Panc1 (cell line): ENCODE results near the gene PM20D2. TPM values are rescaled to one million over a fixed set of nuclear protein-coding genes. Genes with fewer than 3 reads are reported as not detected.

Experiments used
- ATAC-seq: fragments of 200-7000 bp; cut with Tn5 transposase; 2 replicates; pipeline ENCODE4 v1.9.1; 2020; ENCODE audit warnings: mild to moderate bottlenecking, moderate library complexity
- BruUV-seq: library from RNA; stranded (reverse); fragments of 400-500 nt; replicated peaks from 2 replicates; lab custom pipeline; 2021; lab: Mats Ljungman, UMichigan
- CTCF ChIA-PET: fragments of 300-600 bp; sonication (Branson Sonifier 250); formaldehyde crosslinking; loops from one replicate; lab custom pipeline; 2022; ENCODE audit warnings: antibody characterized with exemption; lab: Charles Lee
- POLR2A ChIA-PET: fragments of 300-600 bp; sonication (Branson Sonifier 250); formaldehyde crosslinking; loops from one replicate; lab custom pipeline; 2022; ENCODE audit warnings: antibody characterized with exemption; lab: Charles Lee
- DNase-seq: peaks from one replicate; pipeline ENCODE4 v3.0.0-alpha.2; 2010; ENCODE audit warnings: low read depth, low spot score
- H3K27ac ChIP-seq: 2 replicates; pipeline ENCODE4 v1.5.1; 2011; ENCODE audit warnings: mild to moderate bottlenecking, low read length, inconsistent platforms
- H3K27me3 ChIP-seq: fragments of 200-500 bp; sonication (Bioruptor generic); 2 replicates; pipeline ENCODE4 v1.6.0; 2014; ENCODE audit warnings: low read length, inconsistent platforms; ENCODE audit not compliant: control insufficient read depth, insufficient read depth
- H3K36me3 ChIP-seq: fragments of 200-500 bp; sonication (Bioruptor generic); 2 replicates; pipeline ENCODE4 v1.5.1; 2014; ENCODE audit warnings: inconsistent platforms, mild to moderate bottlenecking, low read length, moderate library complexity; ENCODE audit not compliant: control insufficient read depth, insufficient read depth
- H3K4me1 ChIP-seq: 2 replicates; pipeline ENCODE4 v1.5.1; 2011; ENCODE audit warnings: inconsistent platforms, mild to moderate bottlenecking, low read length, moderate library complexity; ENCODE audit not compliant: control insufficient read depth, insufficient read depth
- H3K4me3 ChIP-seq, 2 experiments: 2 replicates each; pipeline ENCODE4 v1.5.1; 2011 to 2012; ENCODE audit warnings: low read depth in 2 of 2, low read length in 2 of 2, mild to moderate bottlenecking in 2 of 2, inconsistent platforms in 1 of 2, moderate library complexity in 1 of 2
- H3K9me3 ChIP-seq: fragments of 200-500 bp; sonication (Bioruptor generic); 2 replicates; pipeline ENCODE4 v1.5.1; 2014; ENCODE audit warnings: low read depth, mild to moderate bottlenecking, inconsistent platforms, low read length, moderate library complexity; ENCODE audit not compliant: control insufficient read depth, insufficient read depth
- POLR2AphosphoS5 ChIP-seq: IDR thresholded peaks from 2 replicates; pipeline ENCODE4 v1.6.1; 2012; ENCODE audit warnings: mild to moderate bottlenecking, low read depth, low read length, moderate library complexity
- SIN3A ChIP-seq: IDR thresholded peaks from 2 replicates; pipeline ENCODE4 v1.6.1; 2012; ENCODE audit warnings: low read depth, mild to moderate bottlenecking, low read length, moderate library complexity, borderline replicate concordance; ENCODE audit not compliant: insufficient read depth
- TCF7L2 ChIP-seq: IDR thresholded peaks from 2 replicates; pipeline ENCODE4 v1.6.1; 2011; ENCODE audit warnings: mild to moderate bottlenecking, low read depth, low read length, inconsistent platforms
- in situ Hi-C: cut with HindIII; loops from 2 replicates; pipeline ENCODE4 v1.10.0; 2016; ENCODE audit warnings: low sequenced_read_pairs, low pct_unique_long_range_greater_than_20kb
- intact Hi-C: fragments of 100-400 bp; cut with micrococcal nuclease; formaldehyde crosslinking; loops from one replicate; pipeline ENCODE4 v1.10.0; 2022; ENCODE audit not compliant: unreplicated experiment
- total RNA-seq: library from RNA; stranded (reverse); gene quantifications from one replicate; pipeline ENCODE4 v1.2.1, GENCODE V29; 2021; ENCODE audit not compliant: unreplicated experiment
- TF ChIP-seq, protein P1 (sequence below), 2 experiments: IDR thresholded peaks; 2 replicates each; pipeline ENCODE4 v1.6.1; 2011 to 2012; ENCODE audit warnings: low read depth in 2 of 2, control low read depth in 1 of 2, low read length in 1 of 2, mild to moderate bottlenecking in 1 of 2, moderate library complexity in 1 of 2; ENCODE audit not compliant: insufficient read depth in 1 of 2
- TF ChIP-seq, protein P2 (sequence below): fragments of 450-650 bp; IDR thresholded peaks from 2 replicates; pipeline ENCODE4 v1.5.1; 2017; ENCODE audit warnings: mild to moderate bottlenecking

Gene PM20D2
- total RNA-seq, 1 experiment from 2014 or later = 13.6 TPM

DNA sequence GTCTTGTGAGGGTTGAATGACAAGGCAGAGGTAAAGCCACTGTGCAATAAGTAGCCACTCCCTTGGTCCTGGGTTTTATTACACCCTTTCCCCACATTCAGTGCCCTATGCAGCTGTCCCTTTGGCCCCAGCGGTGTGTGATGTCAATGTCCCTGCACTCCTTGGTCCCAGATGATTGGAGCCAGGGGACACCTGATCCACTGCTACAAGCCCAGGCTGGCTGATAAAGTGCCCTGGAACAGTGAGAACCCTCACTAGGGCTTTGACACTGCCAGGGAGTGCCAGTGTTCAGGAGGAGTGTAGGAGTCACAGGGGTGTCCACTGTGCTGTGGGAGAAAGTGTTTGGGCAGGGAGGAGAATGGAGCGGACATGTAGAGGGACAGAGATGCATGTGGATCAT, 40.9 kb downstream of the PM20D2 start:
- intact Hi-C loops (no loop called here), in situ Hi-C loops (no loop called here)
- ATAC-seq = no peak
- Histone ChIP-seq H3K27ac (no peak overlapping the region), H3K4me3 (no peak overlapping the region), H3K36me3 (no peaks in the 10 kb centered on the region), H3K9me3 (no peaks in the 10 kb centered on the region), H3K4me1 (no peaks in the 10 kb centered on the region), H3K27me3 (no peaks in the 10 kb centered on the region)
- no TSS peak for BruUV-seq
- ChIA-PET POLR2A (no interaction called here), CTCF (no interaction called here)
- no peak for DNase-seq
- TF ChIP-seq TCF7L2 (no peak), SIN3A (no peak), POLR2AphosphoS5 (no peak)
- TF ChIP-seq, protein P1, sequence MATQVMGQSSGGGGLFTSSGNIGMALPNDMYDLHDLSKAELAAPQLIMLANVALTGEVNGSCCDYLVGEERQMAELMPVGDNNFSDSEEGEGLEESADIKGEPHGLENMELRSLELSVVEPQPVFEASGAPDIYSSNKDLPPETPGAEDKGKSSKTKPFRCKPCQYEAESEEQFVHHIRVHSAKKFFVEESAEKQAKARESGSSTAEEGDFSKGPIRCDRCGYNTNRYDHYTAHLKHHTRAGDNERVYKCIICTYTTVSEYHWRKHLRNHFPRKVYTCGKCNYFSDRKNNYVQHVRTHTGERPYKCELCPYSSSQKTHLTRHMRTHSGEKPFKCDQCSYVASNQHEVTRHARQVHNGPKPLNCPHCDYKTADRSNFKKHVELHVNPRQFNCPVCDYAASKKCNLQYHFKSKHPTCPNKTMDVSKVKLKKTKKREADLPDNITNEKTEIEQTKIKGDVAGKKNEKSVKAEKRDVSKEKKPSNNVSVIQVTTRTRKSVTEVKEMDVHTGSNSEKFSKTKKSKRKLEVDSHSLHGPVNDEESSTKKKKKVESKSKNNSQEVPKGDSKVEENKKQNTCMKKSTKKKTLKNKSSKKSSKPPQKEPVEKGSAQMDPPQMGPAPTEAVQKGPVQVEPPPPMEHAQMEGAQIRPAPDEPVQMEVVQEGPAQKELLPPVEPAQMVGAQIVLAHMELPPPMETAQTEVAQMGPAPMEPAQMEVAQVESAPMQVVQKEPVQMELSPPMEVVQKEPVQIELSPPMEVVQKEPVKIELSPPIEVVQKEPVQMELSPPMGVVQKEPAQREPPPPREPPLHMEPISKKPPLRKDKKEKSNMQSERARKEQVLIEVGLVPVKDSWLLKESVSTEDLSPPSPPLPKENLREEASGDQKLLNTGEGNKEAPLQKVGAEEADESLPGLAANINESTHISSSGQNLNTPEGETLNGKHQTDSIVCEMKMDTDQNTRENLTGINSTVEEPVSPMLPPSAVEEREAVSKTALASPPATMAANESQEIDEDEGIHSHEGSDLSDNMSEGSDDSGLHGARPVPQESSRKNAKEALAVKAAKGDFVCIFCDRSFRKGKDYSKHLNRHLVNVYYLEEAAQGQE (IDR thresholded peaks at IDR 0.05; ENCODE audit: insufficient read depth in 1 of 2, low read depth in 2 of 2, low read length in 1 of 2) = no peak
- TF ChIP-seq, protein P2, sequence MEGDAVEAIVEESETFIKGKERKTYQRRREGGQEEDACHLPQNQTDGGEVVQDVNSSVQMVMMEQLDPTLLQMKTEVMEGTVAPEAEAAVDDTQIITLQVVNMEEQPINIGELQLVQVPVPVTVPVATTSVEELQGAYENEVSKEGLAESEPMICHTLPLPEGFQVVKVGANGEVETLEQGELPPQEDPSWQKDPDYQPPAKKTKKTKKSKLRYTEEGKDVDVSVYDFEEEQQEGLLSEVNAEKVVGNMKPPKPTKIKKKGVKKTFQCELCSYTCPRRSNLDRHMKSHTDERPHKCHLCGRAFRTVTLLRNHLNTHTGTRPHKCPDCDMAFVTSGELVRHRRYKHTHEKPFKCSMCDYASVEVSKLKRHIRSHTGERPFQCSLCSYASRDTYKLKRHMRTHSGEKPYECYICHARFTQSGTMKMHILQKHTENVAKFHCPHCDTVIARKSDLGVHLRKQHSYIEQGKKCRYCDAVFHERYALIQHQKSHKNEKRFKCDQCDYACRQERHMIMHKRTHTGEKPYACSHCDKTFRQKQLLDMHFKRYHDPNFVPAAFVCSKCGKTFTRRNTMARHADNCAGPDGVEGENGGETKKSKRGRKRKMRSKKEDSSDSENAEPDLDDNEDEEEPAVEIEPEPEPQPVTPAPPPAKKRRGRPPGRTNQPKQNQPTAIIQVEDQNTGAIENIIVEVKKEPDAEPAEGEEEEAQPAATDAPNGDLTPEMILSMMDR = no peak

DNA sequence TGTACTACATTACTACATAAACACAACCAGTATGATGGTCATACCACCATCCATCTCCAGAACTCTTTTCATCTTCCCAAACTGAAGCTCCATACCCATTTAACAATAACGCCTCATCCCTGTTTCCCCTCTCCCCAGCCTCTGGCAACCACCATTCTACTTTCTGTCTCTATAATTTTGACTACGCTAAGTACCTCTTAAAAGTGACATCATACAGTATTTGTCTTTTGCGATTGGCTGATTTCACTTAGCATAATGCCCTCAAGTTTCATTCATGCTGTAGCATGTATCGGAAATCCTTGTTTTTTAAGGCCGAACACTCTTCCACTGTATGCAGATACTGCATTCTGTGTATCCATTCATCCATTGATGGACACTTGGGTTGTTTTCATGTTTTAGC, 41.6 kb downstream of the PM20D2 start:
- DNase-seq = no peak
- Histone ChIP-seq H3K36me3 (no peaks in the 10 kb centered on the region), H3K4me1 (no peaks in the 10 kb centered on the region), H3K9me3 (no peaks in the 10 kb centered on the region), H3K27ac (no peak overlapping the region), H3K27me3 (no peaks in the 10 kb centered on the region), H3K4me3 (no peak overlapping the region)
- no peak for ATAC-seq
- in situ Hi-C loops (no loop called here), intact Hi-C loops (no loop called here)
- ChIA-PET POLR2A (no interaction called here), CTCF (no interaction called here)
- TF ChIP-seq, protein P2 = no peak
- no peak for TF ChIP-seq POLR2AphosphoS5
- TF ChIP-seq, protein P1 (IDR thresholded peaks at IDR 0.05; ENCODE audit: insufficient read depth in 1 of 2, low read depth in 2 of 2, low read length in 1 of 2) = no peak
- TF ChIP-seq TCF7L2 = no peak
- TF ChIP-seq SIN3A = no peak
- no TSS peak for BruUV-seq
